ENCODE results near the gene FBLN1.
"Not testable (repeated sequence)": the region's sequence is repeated elsewhere in the genome, so short reads cannot be mapped to it uniquely, and the experiment has no call there.

Gene FBLN1

DNA sequence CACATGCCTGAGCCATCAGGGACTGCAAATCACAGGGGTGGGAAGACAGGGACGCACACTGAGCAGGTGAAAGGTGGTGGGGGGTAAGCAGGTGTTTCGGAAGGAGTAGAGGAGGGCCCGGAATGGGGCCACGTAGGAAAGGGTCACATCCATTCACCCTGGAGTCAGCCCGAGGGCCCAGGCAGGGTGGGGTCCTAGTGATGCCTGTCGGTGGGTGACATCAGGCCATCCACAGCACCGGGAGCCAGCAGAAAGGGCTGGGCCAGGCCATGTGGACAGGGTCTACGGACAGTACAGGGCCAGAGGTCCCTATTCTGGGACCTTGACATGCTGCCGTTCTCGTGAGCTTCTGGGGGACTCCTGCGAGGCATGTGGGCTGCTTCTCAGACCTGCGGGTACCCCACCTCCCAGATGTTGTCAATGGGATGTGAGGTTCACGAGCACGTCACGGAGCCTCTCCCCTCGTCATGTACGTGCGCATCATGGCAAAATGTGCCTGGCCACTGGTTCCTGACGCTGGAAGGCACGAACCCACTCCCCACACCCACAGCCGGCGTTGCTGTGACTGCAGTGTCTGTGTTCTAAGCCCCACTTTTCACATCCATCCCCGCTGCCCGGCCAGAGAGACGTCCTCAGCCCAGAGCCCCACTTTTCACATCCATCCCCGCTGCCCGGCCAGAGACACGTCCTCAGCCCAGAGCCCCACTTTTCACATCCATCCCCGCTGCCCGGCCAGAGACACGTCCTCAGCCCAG, 84.1 kb downstream of the FBLN1 start:
- no peak for DNase-seq

DNA sequence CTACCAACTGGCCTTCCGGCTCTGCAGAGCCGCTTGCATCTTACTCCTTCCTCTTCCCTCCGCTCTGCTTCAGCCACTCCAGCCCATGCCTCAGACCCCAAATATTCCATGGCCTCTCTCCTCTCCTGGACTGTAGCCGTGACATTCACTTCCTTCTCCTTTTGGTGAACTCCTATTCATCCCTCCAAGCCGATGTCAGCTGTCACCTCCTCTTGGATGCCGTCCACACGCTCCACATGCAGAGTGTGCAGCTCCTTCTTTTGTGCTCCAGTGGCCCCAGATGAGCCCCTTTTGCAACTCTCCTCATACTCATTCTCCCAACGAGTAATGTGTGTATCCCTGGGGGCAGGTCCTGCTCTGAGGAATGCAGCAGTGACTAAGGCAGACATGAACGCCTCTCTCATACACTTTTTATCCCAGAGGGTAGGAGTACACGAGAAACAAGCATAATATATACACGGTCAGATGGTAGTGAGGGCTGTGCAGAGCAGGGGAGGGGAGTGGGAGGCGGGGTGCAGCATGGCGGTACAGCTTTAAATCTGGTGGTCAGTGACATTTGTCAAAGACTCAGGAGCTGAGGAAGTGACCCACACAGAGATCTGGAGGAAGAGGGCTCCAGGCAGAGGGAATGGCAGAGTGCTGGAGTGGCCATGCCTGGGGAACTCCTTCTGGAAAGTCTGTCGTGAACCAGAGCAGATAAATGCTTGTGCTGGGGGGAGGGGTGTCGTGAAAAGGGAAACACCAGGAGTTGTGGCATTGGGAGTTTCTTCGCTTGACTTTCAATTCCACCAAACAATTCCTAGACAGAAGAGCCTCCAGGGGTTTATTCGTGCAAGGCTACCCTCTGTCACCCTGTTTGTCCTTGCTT, 85.2 kb downstream of the FBLN1 start:
- no peak for DNase-seq

DNA sequence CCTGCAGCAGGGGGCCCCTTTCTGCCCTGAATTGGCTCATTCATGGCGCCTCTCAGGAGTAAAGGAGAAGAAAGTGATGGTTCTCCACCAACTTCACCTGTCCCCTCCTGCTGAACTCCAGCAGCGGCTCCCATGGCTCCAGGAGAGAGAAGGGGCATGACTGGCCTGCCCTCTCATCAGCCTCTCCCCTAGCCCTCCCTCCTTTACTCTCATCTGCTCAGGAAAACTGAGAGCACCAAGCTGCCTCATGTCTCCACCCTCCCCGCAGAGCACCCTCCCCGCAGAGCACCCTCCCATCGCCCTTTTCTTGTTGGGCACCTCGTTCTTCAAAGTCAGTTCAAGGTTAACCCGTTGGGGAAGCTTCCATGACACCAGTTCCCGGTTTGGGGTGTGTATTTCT, 86.9 kb downstream of the FBLN1 start:
- DNase-seq: no peak

DNA sequence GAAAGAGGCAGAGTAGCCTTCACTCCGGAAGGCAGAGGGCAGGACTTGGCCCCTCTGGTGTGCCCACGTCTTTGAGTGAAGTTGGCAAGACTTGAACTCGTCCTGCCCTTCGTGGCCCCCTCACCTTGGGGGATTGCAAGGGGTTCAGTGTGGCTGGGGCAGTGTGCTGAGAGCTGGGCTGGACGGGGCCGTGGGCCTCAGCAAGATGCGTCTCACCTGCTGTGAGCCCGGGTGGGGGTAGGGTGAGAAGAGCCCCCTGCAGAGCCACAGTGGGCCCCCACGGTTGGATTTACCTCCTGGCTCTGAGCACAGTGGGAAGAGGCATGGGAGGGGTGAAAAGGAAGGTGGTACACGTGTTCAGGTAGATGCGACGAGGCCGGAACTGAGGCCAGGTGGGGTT, 87.6 kb downstream of the FBLN1 start:
- no peak for DNase-seq

DNA sequence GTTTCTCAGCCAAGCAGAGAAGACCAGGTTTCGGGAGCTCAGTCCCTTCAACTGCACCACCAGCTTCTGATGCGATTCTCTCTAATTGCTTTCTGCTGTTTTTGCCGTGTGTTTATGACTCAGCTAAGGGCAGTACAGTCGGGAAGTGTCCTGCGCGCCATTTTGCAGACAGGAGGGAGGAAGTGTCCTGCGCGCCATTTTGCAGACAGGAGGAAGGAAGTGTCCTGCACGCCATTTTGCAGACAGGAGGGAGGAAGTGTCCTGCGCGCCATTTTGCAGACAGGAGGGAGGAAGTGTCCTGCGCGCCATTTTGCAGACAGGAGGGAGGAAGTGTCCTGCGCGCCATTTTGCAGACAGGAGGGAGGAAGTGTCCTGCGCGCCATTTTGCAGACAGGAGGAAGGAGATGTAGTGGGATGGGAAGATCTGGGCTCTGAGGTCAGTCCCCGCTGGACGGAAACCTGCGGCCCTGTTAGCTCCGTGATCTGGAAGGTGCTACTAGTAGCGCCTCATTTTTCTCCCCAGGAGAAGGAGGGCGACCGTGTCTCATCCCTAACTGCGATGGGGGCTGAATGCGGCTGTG, 89.0 kb downstream of the FBLN1 start:
- not testable (repeated sequence) for DNase-seq

DNA sequence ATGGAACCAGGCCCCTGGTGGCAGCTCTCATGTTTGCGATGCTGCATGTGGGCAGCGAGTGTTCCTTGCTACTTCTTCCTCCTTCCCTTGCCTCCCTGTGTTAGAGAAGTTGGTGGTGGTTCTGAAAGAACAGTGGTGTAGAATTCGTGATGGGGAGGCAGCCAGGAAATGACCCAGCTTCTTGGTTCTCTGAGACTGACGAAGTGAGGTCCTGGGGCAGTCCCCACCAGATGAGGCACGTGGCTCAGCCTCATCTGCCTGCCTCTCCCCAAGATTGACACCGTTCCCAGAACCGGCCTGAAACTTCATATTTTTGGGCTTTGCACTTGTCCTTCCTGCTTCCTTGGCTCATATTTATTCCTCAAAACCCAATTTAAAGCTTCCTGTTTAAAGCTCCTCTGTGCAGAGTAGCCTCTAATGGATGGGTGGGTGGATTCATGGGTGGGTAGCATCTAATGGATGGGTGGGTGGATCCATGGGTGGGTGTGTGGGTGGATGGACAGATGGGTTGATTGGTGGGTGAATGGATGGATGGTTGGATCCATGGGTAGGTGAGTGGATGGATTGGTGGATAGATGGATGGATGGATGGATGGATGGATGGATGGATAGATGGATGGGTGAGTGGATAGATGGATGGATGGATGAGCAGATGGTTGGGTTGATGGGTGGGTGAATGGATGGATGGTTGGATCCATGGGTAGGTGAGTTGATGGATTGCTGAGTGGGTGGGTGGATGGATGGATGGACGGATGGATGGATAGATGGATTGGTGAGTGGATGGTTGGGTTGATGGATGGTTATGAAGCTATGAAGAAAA, 91.6 kb downstream of the FBLN1 start:
- DNase-seq: no peak

DNA sequence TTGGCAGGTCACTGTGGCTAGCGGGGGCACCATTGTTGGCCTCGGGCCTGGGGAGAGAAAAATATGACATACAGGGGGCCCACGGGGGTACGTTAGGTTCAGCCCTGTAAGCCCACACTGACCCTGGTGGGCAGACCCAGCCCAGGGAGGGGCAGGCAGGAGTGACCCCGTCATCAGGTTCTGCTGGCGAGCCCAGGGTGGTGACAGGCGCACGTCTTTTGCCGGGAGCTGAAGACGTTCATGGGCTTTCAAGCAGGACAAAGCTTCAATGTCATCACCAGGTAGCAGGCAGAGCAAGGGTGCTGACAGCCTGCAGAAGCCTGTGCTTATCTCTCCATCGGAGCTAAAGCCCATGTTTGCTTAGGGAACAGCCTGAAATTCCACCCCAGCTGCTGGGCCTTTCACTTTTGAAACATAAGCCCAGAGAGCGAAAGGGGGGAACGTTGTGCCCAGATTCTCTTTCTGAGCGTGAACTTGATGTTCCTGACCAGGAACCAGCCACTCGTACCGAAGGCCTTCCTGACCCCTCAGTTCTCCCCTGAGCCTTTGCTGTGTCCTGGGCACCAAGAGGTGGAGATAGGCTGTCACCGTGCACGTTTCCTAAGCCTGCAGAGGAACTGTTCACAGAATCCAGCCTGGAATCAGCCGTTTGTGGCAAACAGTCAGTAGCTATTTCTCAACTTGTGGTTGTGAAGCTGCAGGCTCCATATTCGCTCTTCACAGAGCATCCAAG, 94.9 kb downstream of the FBLN1 start:
- no peak for DNase-seq

DNA sequence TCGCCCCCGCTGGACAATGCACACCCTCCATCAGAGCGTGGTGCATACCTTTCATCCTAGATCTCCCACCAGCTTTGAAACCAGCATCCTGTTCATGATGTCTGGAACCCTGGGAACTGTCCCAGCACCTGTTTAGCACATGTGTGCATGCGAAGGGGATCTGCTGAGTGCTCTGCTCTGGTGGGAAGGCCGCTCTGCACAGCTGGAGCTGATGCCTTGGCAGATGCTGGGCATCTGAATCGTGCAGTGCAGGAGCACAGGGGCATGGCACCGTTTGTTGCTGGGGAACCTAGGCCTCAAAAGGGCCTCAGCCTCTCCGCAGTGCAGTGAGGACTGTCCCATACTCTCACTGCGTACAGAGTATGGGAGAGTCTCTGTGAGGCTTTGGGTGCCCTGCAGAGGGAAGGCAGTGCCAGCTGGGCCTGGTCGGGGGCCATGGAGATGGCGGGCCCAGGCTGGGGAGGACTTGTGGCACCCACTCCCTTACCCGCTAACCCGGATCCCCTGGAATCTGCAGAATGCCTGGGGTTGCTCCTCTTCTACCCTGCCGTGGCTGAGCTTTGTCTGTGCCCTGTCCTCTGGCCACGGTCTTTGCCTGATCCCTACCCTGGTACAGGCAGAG, 96.0 kb downstream of the FBLN1 start:
- DNase-seq: no peak

DNA sequence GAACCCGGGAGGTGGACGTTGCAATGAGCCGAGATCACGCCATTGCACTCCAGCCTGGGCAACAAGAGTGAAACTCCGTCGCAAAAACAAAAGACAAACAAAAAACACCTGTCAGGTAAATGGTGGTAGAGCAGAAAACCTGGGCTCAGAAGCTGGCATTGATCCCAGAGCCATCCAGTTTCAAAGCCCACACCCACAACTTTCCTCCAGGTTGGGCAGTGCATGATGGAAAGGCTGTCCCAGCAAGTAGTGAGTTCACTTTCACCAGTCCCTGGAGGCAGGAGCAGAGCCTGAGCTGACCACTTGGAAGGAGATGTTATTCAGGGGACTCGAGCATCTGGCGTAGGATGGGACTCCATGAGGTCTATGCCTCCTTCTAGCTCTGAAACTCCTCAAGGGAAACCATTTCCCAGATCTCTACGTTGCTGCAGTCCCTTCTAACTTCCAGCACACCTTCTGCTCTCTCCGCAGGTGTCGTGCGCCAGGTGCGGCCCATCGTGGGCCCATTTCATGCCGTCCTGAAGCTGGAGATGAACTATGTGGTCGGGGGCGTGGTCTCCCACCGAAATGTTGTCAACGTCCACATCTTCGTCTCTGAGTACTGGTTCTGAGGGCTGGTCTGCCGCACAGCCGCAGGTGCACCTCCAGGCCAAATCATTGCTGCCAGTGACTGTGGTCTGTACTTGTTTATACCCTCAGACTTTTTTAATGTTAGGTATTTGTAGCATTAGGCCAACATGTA, 97.3 kb downstream of the FBLN1 start:
- DNase-seq: no peak

DNA sequence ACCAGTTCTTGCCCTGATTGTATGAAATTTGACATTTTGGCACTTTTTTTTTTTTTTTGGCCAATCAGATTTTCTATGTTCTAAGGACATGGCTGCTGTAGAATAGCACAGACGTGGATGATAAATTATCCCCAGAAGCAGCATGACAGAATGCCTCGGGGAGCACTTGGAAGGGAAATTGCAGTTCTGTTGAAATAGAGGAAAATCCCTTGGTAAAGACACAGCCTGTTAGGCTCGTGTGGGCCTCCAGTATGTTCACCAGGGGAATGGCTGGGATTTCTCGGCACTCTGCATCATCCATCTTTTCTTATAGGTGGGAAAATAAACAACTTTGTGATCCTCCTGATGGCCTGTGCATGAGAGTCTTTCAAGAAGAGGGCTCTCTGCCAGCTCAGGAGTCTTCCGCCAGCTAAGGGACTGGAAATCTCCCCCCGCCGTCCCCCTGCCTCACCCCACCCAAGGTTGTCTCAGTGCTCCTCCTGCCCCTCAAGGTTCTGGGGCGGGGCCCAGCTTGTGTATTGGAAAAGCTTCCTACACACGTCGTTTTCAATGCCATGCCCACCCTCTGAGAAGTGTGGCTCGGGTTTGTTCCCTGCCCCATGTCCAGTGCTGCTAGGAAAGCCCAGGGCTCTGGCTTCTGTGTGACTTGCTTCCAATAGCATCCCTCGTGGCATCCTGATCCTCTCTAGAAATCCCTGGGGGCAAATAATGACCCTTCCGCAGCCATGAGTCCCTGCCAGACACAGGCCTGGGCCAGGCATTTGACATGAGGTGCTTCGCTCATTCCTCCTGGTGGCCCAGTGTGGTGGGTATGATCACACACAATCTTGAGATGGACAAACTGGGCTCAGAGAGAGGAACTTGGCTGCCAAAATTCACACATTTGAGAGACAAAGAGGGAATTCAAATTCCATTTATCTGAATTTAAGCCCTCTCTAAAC, 98.4 kb downstream of the FBLN1 start:
- DNase-seq: no peak

DNA sequence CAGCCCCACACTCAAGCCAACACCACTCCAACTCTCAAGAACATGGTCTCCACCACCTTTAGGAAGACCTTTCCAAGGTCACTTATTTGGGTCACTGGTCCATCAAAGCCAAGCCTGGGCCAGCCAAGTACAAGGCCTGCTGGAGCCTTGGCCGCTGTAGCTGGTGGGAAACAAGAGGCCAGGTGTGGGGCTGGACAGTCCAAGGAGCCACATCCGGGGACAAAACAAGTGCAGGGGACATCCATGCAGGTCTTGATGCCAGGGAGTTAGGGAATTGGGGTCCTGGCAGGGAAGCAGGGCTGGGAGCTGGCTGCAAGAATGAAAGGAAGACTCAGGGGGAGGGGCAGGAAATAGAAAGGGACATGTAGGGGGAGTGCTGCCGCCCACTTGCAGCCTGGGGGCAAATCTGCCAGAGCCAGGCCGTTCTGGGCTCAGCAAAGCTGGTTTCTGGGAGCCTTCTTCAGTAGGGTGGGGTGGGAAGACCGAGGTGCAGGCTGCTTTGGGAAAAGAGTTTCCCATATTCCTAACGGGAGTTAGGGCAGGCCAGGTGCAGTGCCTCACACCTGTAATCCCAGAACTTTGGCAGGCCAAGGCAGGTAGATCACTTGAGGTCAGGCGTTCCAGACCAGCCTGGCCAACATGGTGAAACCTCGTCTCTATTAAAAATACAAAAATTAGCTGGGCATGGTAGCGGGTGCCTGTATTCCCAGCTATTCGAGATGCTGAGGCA, 99.5 kb downstream of the FBLN1 start:
- no peak for DNase-seq

DNA sequence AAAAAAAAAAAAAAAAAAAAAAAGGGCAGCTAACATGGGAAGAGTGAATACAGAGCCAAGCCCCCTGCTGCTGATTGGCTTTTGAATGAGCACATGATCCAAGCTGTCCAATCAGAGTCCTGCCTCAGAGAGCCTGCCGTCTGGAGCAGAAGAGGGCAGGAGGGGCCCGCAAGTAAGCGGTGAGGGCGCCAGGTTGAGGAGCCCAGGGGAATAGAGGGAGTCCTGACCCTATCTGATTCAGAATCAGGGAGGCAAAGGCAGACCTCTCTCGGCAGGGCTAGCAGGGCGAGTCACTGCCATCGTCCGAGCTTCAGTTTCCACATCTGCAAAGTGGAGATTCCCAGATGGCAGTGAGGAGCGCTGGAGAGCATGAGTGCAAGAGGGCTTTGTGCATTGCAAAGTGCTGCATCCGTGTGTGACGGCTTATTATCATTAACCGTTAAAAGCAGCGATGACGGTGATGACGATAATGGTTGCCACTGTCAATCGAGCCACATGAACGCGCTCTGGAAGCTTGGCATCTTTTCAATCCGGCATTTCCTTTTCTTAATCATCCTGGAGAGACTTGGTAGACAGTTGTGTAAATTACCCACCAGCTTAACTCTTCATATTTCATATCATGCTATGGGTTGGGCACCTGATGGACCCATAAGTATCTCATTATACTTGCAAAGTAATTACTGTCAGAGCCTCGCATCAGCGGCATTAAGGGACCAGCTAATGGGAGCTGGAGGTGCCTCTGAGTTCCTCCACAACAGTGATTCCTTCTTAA, 100.3 kb downstream of the FBLN1 start:
- peak; percentile 5 to 59 for DNase-seq

DNA sequence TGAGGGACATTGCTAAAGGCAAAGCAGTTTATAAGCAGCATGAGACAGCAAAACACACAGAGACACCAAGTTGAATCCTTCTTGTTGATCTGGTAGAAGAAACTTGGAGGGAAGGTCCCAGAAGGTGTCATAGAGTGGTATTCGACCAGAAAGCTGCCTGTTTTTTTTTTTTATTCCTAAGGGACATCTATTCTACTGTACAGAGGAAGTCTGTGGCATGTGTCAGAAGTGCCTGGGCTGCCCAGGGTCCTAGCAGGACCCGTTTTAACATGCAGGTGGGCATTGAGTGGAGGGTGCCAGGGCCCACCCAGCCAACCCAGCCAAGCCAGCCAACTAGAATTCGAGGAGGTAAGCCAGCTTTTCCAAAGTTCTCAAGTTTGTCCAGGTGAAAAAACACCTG, 100.9 kb downstream of the FBLN1 start:
- no peak for DNase-seq

DNA sequence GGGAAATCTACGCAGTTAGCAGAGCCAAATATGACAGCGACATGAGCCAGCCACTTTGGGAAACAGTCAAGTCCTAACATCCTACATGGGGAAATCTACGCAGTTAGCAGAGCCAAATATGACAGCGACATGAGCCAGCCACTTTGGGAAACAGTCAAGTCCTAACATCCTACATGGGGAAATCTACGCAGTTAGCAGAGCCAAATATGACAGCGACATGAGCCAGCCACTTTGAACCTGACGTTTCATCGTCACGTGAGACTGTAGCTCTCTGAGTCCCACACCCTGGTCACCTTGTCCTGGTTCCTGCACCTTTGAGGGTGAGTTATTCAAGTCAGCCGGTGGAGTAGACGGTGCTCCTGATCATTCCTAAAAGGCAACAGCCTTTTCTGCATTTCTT, 105.4 kb downstream of the FBLN1 start:
- not testable (repeated sequence) for DNase-seq

DNA sequence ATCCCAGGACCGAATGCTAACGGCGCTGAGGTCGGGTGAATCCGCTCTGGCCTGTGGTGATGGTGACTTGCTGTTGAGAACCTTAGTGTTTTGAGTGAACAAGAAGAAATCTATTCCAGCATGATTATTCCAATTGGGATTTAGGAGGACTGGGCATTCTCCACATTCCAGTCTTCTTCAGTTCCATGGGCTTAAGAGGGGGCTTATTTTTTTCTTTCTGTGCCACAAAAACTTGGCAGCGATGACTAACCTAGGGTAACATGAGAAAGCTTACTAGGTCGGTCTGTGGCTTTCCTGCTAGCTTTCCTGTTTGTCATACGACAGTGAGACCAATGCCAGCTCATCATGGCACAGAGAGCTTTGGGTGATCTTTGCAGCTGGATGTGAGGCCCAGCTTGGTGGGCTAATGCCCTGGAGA, 106.1 kb downstream of the FBLN1 start:
- DNase-seq: no peak

DNA sequence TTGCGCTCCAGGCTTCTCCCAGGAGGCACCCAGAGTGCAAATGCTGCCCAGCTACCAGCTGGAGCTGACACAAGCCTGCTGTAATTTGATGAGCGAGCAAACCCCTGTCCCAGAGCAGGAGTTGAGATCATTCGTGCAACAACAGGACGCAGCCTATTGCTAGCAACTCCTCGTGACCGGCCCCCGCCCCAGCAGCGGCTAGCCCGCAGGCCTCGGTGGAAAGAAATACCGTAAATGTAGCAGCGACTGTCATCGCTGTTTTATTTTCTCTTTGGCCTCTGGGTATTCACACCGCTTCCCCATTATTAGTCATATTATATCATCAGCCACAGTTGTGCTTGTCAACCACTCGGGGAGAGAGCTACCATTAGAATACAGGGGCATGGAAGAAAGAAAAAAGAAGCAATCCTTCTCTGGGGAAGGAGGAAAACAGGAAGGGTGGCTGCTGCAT, 109.8 kb downstream of the FBLN1 start:
- DNase-seq: no peak

DNA sequence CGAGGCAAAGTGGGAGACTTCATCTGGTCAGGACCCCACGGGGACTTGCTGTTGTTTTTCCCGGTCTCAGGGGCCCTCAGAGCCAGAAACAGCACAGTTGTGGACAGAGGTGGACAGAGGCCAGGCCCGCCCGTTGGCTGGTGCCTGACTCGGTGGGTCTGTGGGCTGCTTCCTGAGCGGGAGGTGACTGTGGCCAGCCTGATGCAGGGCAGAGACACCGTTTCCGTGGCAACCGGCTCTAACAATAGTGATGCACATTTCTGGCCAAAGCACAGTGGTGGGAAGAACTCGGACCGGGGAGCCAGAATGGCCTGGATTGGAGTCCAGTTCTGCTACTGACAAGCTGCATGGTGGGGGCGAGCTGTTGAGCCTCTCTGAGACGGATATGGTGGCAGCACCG, 110.3 kb downstream of the FBLN1 start:
- no peak for DNase-seq

DNA sequence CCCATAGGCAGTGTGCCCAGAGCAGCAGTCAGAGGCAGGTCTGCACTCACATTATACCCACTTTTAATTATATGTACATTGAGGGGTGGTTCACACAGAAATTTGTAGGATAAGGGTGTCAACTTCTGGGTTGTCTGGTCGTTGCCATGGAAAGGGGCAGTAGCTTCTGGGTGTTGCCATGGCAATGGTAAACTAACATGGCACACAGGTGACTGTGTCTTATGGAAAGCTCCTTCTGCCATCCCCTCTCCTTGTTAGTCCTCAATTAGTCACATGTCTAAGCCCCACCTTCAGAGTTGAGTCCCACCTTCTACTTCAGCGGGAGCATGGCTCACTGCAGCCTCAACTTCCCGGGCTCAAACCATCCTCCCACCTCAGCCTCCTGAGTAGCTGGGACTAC, 112.7 kb downstream of the FBLN1 start:
- DNase-seq: no peak
